Hepatocyte (in vitro differentiated cells): Measurements from ENCODE around the gene SAMD14.

Source experiments
- EZH2 ChIP-seq: fragments of 200-600 bp; sonication (generic); IDR thresholded peaks from 2 replicates; pipeline ENCODE4 v1.6.1; 2016; ENCODE audit warnings: antibody characterized with exemption, mild to moderate bottlenecking, borderline replicate concordance
- EZH2phosphoT487 ChIP-seq: fragments of 200-600 bp; sonication (generic); IDR thresholded peaks from one replicate; pipeline ENCODE4 v1.6.1; 2018; ENCODE audit warnings: antibody characterized with exemption, mild to moderate bottlenecking, low read depth, moderate library complexity; ENCODE audit not compliant: unreplicated experiment, severe bottlenecking
- TF ChIP-seq, protein P1 (sequence below): fragments of 200-600 bp; sonication (generic); IDR thresholded peaks from 2 replicates; pipeline ENCODE4 v1.5.1; 2016; ENCODE audit warnings: antibody characterized with exemption, mild to moderate bottlenecking; ENCODE audit not compliant: poor library complexity

DNA sequence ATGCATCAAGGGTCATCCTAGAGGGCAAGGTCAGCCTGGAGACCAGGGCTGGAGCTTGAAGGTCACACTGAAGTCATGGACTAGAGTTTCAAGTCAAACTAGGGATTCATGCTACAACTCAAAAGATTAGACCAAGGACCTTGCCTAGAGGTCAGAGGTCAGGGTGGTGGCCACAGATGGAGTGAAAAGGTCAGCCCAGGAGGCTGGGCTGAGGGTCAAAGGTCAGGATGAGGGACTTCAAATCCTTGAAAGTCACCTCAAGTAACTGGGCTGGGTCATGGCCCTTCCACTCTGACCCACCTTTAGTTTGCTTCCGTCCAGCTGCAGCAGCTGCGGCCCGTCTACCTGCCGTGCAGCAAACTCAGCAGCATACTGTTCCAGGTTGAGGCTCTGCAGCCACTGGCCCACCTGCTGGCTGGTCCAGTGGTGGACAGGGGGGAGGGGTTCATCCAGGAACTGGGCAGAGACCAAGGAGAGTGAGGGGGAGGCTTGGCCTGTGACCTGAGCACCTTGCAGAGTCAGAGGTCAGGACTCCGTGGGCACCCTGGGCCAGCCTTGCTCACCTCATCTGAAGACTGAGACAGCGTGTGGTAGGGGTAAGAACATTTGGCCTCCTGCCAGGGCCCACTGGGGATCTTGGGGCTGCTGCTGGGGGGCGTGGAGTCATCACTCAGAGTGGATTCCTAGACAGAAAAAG is 16.2 kb downstream of the SAMD14 start:
- TF ChIP-seq, protein P1, sequence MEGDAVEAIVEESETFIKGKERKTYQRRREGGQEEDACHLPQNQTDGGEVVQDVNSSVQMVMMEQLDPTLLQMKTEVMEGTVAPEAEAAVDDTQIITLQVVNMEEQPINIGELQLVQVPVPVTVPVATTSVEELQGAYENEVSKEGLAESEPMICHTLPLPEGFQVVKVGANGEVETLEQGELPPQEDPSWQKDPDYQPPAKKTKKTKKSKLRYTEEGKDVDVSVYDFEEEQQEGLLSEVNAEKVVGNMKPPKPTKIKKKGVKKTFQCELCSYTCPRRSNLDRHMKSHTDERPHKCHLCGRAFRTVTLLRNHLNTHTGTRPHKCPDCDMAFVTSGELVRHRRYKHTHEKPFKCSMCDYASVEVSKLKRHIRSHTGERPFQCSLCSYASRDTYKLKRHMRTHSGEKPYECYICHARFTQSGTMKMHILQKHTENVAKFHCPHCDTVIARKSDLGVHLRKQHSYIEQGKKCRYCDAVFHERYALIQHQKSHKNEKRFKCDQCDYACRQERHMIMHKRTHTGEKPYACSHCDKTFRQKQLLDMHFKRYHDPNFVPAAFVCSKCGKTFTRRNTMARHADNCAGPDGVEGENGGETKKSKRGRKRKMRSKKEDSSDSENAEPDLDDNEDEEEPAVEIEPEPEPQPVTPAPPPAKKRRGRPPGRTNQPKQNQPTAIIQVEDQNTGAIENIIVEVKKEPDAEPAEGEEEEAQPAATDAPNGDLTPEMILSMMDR = no peak
- TF ChIP-seq EZH2 = no peak
- TF ChIP-seq EZH2phosphoT487 = no peak
